ENCODE data around the gene SEMA5A.

The SEMA5A gene

DNA sequence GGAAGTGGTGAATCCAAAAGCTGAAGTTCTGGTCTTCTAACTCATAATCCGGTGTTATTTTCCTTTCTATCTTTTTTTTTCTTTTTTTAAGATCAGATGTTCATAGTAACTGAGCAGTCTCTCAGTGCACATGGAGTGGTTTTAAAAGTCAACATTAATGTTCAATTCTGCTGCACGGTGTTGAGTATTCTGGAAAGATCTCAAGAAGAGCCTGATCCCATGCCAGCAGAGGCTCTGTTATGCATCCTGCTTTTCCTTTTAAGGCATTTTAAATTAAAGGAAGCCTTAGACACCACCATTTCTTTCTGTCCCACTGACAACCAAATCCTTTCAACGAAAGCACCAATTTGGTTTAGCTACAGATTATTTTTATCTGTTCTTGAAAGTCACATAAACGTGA lies 33.4 kb downstream of the SEMA5A start:
- ChIA-PET CTCF (interaction anchor here (1.3 kb wide), 1 partner anchor 10 kb away, joined by 5 read pairs; no protein-coding TSS in a partner anchor), POLR2A (no interaction called here)
- no peak for DNase-seq (ENCODE audit: extremely low spot score)
- no peak for TF ChIP-seq CTCF (IDR thresholded peaks at IDR 0.05; ENCODE audit: control extremely low read depth, extremely low read depth, low read depth, missing control alignments)

DNA sequence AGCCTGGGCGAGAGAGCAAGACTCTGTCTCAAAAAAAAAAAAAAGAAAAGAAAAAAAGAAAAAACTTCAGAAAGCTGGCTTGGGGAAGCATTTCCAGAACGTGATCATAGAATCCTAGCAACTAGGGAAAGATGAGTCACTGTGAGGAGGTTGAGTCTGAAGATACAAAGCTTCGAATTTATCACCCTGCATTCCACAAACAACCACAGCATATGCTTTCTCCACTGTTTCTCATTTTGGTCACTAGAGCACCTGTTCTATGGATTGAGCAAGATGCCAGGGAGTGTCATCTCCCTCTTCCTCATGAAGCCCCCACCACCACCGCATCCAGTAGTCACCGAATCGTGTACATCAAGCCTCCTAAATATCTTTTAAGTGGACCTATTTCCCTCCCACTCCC lies 37.9 kb downstream of the SEMA5A start:
- CTCF ChIA-PET: no interaction called here

DNA sequence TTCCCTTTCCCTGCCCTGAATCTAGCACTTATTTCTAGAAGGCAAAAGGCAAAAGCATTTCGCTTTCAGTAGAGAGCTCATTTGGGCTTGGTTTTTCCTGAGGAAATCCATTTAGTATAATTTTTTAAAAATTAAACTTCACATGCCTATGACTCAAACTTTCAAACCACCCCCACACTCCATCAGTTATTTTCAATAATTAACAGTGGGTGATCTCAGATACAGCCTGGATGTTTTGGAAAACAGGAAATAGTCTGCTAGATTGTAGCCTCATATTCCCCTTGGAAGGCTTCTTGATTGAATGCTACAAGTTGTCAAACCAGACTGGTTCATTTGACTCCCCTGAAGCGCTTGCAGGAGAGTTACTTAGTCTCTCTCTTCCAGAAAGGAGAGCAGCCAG lies 40.6 kb downstream of the SEMA5A start:
- no peak for TF ChIP-seq CTCF (IDR thresholded peaks at IDR 0.05; ENCODE audit: control extremely low read depth, extremely low read depth, low read depth, missing control alignments)
- DNase-seq (ENCODE audit: extremely low spot score): no peak
- ChIA-PET POLR2A (no interaction called here), CTCF (interaction anchor here (1.5 kb wide), 1 partner anchor 39 kb away, joined by 4 read pairs; no protein-coding TSS in a partner anchor)

More for the DNA sequence above, 37.9 kb downstream of the SEMA5A start:
- TF ChIP-seq CTCF (IDR thresholded peaks at IDR 0.05; ENCODE audit: control extremely low read depth, extremely low read depth, low read depth, missing control alignments): no peak
- no peak for DNase-seq (ENCODE audit: extremely low spot score)
- POLR2A ChIA-PET: interaction anchor here (0.7 kb wide), 1 partner anchor 206 kb away, joined by 3 read pairs; no protein-coding TSS in a partner anchor

GRCh38 chr5:9502864-9503263 lies 43.0 kb downstream of the SEMA5A start:
- POLR2A ChIA-PET: interaction anchor here (0.6 kb wide), 1 partner anchor 61 kb away, joined by 9 read pairs; no protein-coding TSS in a partner anchor
- DNase-seq (ENCODE audit: extremely low spot score): no peak
- CTCF ChIA-PET: interaction anchor here (1.0 to 2.0 kb wide), 4 partner anchors 10 to 141 kb away, joined by 3 to 8 read pairs (median 4); no protein-coding TSS in a partner anchor
- TF ChIP-seq CTCF (IDR thresholded peaks at IDR 0.05; ENCODE audit: control extremely low read depth, extremely low read depth, low read depth, missing control alignments): no peak

GRCh38 chr5:9502050-9502834 lies 43.6 kb downstream of the SEMA5A start:
- ChIA-PET CTCF (interaction anchor here (0.7 to 2.0 kb wide), 6 partner anchors 10 to 140 kb away, joined by 3 to 8 read pairs (median 4); no protein-coding TSS in a partner anchor), POLR2A (interaction anchor here (0.6 kb wide), 1 partner anchor 60 kb away, joined by 9 read pairs; no protein-coding TSS in a partner anchor)
- TF ChIP-seq CTCF (IDR thresholded peaks at IDR 0.05; ENCODE audit: control extremely low read depth, extremely low read depth, low read depth, missing control alignments): no peak
- no peak for DNase-seq (ENCODE audit: extremely low spot score)

GRCh38 chr5:9500625-9501024 lies 45.2 kb downstream of the SEMA5A start:
- CTCF ChIA-PET: interaction anchor here (0.9 to 2.7 kb wide), 5 partner anchors 27 to 139 kb away, joined by 3 to 10 read pairs (median 3); no protein-coding TSS in a partner anchor
- no peak for DNase-seq (ENCODE audit: extremely low spot score)
- POLR2A ChIA-PET: no interaction called here
- TF ChIP-seq CTCF (IDR thresholded peaks at IDR 0.05; ENCODE audit: control extremely low read depth, extremely low read depth, low read depth, missing control alignments): no peak
